Measurements from ENCODE around the gene JAZF1.

DNA sequence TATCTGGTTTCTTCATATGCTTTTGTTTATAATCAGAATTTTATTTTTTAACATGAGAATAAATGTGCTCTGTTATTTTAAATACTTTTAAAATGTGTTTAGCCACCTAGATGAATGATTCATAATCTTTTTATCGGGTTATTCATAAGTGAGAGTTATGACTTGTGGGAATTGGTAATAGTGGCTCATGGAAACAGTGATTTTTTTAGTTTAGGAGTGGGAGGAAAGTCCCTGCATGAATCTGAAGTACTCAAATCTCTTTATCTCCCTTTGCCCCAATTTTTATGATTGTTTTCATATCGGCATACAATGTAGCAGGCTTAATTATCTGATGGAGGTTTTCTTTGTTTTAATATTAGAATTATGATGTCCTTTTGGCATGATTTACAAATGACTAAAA is 397.7 kb downstream of the JAZF1 start:
- TF ChIP-seq, protein P1, sequence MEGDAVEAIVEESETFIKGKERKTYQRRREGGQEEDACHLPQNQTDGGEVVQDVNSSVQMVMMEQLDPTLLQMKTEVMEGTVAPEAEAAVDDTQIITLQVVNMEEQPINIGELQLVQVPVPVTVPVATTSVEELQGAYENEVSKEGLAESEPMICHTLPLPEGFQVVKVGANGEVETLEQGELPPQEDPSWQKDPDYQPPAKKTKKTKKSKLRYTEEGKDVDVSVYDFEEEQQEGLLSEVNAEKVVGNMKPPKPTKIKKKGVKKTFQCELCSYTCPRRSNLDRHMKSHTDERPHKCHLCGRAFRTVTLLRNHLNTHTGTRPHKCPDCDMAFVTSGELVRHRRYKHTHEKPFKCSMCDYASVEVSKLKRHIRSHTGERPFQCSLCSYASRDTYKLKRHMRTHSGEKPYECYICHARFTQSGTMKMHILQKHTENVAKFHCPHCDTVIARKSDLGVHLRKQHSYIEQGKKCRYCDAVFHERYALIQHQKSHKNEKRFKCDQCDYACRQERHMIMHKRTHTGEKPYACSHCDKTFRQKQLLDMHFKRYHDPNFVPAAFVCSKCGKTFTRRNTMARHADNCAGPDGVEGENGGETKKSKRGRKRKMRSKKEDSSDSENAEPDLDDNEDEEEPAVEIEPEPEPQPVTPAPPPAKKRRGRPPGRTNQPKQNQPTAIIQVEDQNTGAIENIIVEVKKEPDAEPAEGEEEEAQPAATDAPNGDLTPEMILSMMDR (IDR thresholded peaks at IDR 0.05) = no peak
- TF ChIP-seq POLR2A (IDR thresholded peaks at IDR 0.05) = no peak
